OCI-LY3 (cell line): Measurements from ENCODE around the gene SEMA6A.

Source experiments
- H2AFZ ChIP-seq: fragments of 200-600, 300-600 bp; shearing (Covaris generic); 2 replicates; pipeline ENCODE4 v1.6.0; 2014; ENCODE audit warnings: antibody characterized with exemption, low read depth, low read length
- H3K27ac ChIP-seq: fragments of 200-600, 300-600 bp; sonication (generic); 2 replicates; pipeline ENCODE4 v1.5.1; 2014; ENCODE audit warnings: mild to moderate bottlenecking, low read length, moderate library complexity, mixed read lengths
- H3K27me3 ChIP-seq: fragments of 200-600, 300-600 bp; sonication (generic); 2 replicates; pipeline ENCODE4 v1.6.1; 2014; ENCODE audit warnings: low read depth, low read length, mixed read lengths
- H3K36me3 ChIP-seq: fragments of 200-600, 300-600 bp; sonication (generic); replicated peaks from 2 replicates; pipeline ENCODE3; 2014; ENCODE audit warnings: low read depth, low read length, mixed read lengths
- H3K4me1 ChIP-seq: fragments of 300-600, 200-600 bp; sonication (generic); 2 replicates; pipeline ENCODE4 v1.6.1; 2014; ENCODE audit warnings: low read length, mixed read lengths
- H3K4me2 ChIP-seq: fragments of 200-600, 300-600 bp; sonication (generic); 2 replicates; pipeline ENCODE4 v1.6.1; 2014; ENCODE audit warnings: low read length, mixed read lengths
- H3K4me3 ChIP-seq: fragments of 300-600, 200-600 bp; sonication (generic); 2 replicates; pipeline ENCODE4 v1.5.1; 2014; ENCODE audit warnings: antibody characterized with exemption, mild to moderate bottlenecking, low read length, moderate library complexity
- H3K79me2 ChIP-seq: fragments of 300-600, 200-600 bp; shearing (Covaris generic); 2 replicates; pipeline ENCODE4 v1.6.1; 2014; ENCODE audit warnings: mild to moderate bottlenecking, low read length, mixed read lengths
- H3K9ac ChIP-seq: fragments of 300-600, 200-600 bp; shearing (Covaris generic); 2 replicates; pipeline ENCODE4 v1.6.0; 2014; ENCODE audit warnings: mild to moderate bottlenecking, low read length, moderate library complexity
- H3K9me3 ChIP-seq: fragments of 200-600, 300-600 bp; shearing (Covaris generic); 2 replicates; pipeline ENCODE4 v1.6.1; 2014; ENCODE audit warnings: low read length, mixed read lengths; ENCODE audit not compliant: insufficient read depth
- H4K20me1 ChIP-seq: fragments of 200-600, 300-600 bp; sonication (generic); 2 replicates; pipeline ENCODE4 v1.6.1; 2016; ENCODE audit warnings: low read length, mixed read lengths; ENCODE audit not compliant: insufficient read depth
- CTCF ChIP-seq: fragments of 200-600, 300-600 bp; sonication (generic); IDR thresholded peaks from 2 replicates; pipeline ENCODE4 v1.5.1; 2014; ENCODE audit warnings: antibody characterized with exemption, low read length, low read depth
- EZH2phosphoT487 ChIP-seq: fragments of 200-600 bp; shearing (Covaris generic); IDR thresholded peaks from 2 replicates; pipeline ENCODE4 v1.6.1; 2018; ENCODE audit warnings: antibody characterized with exemption, mixed run types, low read depth

SEMA6A gene

GRCh38 chr5:116583085-116583861 is 8.7 kb upstream of the SEMA6A start:
- TF ChIP-seq CTCF (no peak), EZH2phosphoT487 (no peak)
- Histone ChIP-seq H3K4me3 (no peak overlapping the region), H3K79me2 (no peaks in the 10 kb centered on the region), H3K9me3 (no peaks in the 10 kb centered on the region), H2AFZ (no peak overlapping the region), H3K4me1 (peaks cover 11% of the 10 kb centered on the region), H3K9ac (no peak overlapping the region), H3K4me2 (no peak overlapping the region), H3K27me3 (no peaks in the 10 kb centered on the region), H3K27ac (no peak overlapping the region), H4K20me1 (no peaks in the 10 kb centered on the region), H3K36me3 (no peaks in the 10 kb centered on the region)

DNA sequence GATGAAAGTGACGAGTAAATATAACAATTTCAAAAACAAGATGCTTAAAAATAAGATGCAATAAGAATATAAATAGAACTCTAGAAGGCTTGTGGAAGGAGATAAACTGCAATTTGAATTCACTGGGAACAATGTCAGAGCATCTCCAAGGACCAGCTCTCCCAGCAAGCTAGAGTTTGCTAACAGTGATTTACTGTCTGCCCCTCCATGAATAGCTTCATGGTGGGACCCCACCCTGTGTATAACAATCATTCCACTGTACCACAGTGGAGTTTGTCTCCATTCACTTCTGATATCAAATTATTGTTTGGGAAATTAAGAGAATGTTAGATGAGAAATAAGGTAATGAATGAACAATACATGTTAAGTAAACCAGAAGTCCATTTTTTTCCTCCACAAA is 7.3 kb upstream of the SEMA6A start:
- Histone ChIP-seq H3K36me3 (no peaks in the 10 kb centered on the region), H3K9me3 (no peaks in the 10 kb centered on the region), H3K9ac (no peak overlapping the region), H4K20me1 (no peaks in the 10 kb centered on the region), H3K27me3 (no peaks in the 10 kb centered on the region), H3K4me3 (no peak overlapping the region), H3K4me1 (peaks cover 16% of the 10 kb centered on the region), H3K27ac (no peak overlapping the region), H2AFZ (no peak overlapping the region), H3K79me2 (no peaks in the 10 kb centered on the region), H3K4me2 (no peak overlapping the region)
- no peak for TF ChIP-seq CTCF
- TF ChIP-seq EZH2phosphoT487: no peak

GRCh38 chr5:116579144-116579543 is 4.5 kb upstream of the SEMA6A start:
- Histone ChIP-seq H3K9ac (no peak overlapping the region), H4K20me1 (no peaks in the 10 kb centered on the region), H3K79me2 (no peaks in the 10 kb centered on the region), H3K27ac (no peak overlapping the region), H2AFZ (no peak overlapping the region), H3K4me2 (no peak overlapping the region), H3K9me3 (no peaks in the 10 kb centered on the region), H3K4me1 (peaks cover 16% of the 10 kb centered on the region), H3K4me3 (no peak overlapping the region), H3K36me3 (no peaks in the 10 kb centered on the region), H3K27me3 (no peaks in the 10 kb centered on the region)
- TF ChIP-seq CTCF (no peak), EZH2phosphoT487 (no peak)

DNA sequence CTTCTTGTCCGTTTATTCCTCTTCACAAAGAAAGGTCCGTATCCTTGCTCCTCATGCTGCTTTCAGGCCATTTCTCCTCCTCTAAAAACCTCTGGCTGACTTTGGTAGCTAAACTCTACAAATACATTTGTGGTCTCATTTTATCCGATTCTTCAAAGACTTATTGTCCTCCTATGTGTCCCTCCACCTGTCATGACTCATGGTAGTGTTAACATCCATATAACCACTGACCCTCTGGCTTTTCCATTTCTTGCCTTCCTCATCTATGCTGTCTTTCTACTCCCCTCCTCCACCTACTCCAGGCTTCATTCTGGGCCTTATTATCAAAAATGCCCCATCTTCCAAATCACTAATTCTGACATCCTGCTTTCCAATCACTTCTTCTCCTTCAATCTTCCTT is 4.1 kb upstream of the SEMA6A start:
- no peak overlapping the region for H3K9ac ChIP-seq
- peaks cover 13% of the 10 kb centered on the region for H3K4me1 ChIP-seq
- H3K27ac ChIP-seq: no peak overlapping the region
- H3K4me2 ChIP-seq: no peak overlapping the region
- H4K20me1 ChIP-seq: no peaks in the 10 kb centered on the region
- no peaks in the 10 kb centered on the region for H3K36me3 ChIP-seq
- H3K4me3 ChIP-seq: no peak overlapping the region
- no peak overlapping the region for H2AFZ ChIP-seq
- no peaks in the 10 kb centered on the region for H3K9me3 ChIP-seq
- no peak for TF ChIP-seq EZH2phosphoT487
- no peaks in the 10 kb centered on the region for H3K79me2 ChIP-seq
- H3K27me3 ChIP-seq: no peaks in the 10 kb centered on the region
